Hematopoietic multipotent progenitor cell treated with erythropoietin and hydrocortisone succinate and interleukin-3 and kit ligand, for 6 days (in vitro differentiated cells): Measurements from ENCODE around the gene GEMIN7.
A peak's percentile ranks its signal among the peaks of the same experiment; 100 is the strongest.

Experiments used
- DNase-seq: peaks from one replicate; pipeline ENCODE4 v3.0.0-alpha.2; 2015

Gene GEMIN7

DNA sequence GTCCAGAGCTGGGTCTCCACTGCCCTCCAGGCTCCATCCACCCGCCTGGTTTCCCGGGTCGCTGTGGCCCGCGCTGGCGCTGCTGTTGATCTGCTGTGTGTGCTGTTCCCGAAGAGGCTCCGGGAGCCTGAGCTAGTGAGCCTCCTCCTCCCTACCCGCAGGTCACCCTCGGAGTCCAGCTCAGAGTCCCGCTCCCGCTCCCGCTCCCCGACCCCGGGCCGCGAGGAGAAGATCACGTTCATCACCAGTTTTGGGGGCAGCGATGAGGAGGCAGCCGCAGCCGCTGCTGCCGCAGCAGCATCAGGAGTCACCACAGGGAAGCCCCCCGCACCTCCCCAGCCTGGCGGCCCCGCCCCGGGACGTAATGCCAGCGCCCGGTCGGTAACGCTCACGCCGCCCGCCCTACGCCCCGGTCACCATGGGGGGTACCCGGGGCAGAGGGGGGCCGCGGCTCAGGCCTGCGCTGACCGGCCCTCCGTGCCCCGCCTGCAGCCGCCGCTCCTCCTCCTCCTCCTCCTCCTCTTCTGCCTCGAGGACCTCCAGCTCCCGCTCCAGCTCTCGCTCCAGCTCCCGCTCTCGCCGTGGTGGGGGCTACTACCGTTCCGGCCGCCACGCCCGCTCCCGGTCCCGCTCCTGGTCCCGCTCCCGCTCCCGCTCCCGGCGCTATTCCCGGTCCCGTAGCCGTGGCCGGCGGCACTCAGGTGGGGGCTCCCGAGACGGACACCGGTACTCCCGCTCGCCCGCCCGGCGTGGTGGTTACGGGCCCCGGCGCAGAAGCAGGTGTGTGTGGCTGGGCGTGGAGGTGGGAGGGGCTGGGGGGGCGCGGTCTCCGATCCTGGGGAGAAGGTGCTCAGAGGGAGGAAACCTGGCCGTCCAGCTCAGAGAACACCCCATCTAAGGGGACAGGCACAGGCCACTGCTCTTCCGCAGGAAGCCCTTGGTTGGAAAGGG is 14.9 kb upstream of the GEMIN7 start:
- no peak for DNase-seq

GRCh38 chr19:45066921-45067661 is 12.0 kb upstream of the GEMIN7 start:
- no peak for DNase-seq

DNA sequence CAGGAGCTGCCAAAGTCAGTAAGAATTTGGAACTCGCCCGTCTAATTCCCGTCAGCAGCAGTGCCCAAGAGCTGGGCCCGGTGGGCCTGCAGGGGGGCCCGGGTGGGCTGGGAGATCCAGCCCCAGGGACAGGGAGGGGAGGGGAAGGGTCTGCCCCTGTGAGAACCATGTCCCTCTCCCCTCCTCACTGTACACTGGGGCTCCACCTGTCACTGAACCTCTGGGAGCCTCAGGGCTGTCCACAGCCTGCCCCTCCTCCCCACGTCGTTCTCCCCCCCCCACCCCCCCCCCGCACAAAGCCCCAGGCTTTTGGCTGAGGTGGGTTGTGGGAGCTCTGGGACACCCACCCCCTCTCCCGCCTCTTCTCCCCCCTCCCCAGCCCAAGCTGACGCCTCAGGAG is 11.0 kb upstream of the GEMIN7 start:
- no peak for DNase-seq

GRCh38 chr19:45069056-45069455 is 10.0 kb upstream of the GEMIN7 start:
- DNase-seq: peak; percentile 20

GRCh38 chr19:45070214-45070613 is 8.8 kb upstream of the GEMIN7 start:
- no peak for DNase-seq

DNA sequence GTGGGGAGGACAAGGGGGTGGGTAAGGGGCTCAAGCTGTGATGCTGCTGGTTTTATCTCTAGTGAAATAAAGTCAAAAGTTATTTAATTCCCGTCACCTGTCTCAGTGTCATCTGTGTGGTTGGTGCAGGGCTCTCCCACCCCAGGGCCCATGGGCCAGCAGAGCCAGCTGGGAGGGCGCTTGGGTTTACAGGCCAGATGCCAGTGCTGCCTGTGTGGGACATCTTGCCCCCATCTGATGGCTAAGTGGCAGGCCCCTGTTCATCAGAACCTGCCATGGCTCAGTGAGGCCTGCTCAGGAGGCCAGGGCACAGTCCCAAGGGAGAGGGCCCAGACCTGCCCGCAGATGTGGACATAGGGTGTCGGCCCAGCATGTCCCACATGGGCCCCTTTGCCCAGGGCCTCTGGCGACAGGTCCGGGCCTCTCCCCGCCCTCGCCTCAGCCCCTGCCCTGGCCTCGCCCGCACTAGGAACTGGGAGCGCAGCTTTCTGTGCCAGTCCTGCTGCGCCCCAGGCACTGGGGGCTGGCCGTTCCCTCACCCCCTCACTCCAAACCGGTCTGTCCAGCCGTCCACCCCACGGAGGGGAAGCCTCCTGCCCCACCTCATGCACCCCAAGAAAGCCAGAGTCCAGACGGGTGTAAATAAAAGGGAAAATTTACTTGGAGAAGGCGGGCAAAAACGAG is 8.1 kb upstream of the GEMIN7 start:
- DNase-seq: no peak

DNA sequence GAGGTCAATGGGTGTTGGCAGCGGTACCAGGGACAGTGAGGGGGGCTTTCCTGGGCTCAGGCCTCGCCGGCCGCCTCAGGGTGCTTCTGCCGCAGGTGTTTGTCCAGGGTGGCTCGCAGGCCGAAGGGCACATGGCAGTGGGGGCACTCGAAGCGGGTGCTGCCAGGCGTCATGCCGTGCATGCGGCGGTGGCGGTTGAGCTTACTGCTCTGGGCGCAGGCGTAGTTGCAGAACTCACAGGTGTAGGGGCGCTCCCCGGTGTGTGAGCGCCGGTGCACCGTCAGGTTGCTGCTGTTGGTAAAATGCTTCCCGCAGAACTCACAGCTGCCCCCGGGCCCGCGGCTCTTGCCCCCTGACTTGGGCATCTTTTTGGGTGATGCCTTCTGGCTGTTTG is 7.5 kb upstream of the GEMIN7 start:
- DNase-seq: no peak

- DNase-seq: no peak
Observed at GRCh38 chr19:45071969-45072790, 6.9 kb upstream of the GEMIN7 start.

- DNase-seq: no peak
Observed at GRCh38 chr19:45074744-45075300, 4.2 kb upstream of the GEMIN7 start.

DNA sequence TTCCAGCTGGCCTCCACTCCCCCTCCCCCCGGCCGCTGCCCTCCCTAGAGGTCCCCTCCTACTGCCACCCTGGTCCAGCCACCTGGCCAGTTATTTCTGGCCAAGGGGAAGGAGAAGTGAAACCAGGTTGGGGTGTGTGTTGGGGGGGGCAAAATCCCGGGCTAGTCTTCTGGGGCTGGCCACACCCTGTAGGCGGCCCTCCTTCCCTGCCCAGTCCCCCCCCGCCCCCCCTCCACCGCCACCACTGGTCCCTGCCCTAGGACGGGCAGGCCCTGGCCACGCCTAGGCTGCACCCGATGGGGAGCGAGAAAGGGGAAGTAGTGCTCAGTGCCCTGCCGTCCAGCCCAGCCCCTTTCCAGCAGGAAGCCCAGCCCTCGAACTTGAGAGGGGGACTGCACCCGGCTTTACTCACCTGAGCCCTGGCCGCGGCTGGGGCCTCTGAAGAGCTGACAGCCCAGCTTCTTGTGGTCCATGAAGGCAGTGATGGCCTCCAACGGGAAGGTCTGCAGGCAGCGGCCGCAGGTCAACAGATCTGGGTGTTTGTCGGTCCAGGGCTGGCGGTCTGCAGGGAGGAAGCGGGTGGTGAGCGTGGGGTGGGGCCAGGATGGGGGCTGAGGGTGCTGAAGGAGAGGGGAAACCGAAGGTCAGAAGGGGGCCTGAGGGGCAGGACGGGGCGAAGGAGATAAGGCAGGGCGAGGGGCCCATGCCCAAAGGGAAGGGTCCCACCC is 3.6 kb upstream of the GEMIN7 start:
- peak; percentile 94 for DNase-seq

DNA sequence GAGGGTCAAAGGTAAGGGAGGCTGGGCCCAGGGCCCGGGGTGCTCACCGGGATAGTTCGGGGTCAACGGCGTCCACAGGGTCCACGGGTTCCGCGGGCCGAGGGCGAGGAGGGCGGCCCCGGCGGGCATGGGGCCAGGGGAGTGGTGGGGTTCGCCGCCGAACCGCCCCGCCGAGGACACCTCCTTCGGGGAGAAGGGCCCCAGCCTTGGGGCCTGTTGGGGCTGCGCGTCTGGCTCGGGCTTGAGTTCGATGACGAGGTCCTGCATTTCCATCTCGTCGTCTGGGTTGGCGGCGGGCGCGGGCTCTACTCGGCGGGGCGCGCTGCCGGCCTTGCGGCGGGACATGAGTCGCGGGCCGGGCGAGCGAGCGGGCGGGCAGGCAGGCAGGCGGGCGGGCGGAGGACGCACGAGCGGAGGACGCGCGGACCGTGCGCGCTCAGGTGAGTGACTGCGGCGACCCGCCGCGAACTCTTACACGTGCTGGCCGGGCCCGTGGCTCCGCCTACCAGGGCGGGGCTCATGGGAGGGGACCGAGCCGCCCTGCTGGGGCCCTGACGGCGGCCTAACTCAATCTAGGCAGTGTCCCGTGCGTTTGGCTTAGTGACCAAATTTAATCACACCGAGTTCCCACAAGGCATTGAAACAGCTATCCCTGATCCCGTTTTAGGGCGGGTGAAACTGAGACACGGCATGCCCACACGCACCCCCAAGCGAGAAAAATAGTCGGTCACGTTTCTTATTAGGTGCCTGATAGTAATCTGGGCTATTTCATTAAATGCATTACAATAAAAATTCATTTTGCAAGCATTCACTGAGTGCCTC is 2.8 kb upstream of the GEMIN7 start, which contains the start of gene ZNF296:
ZNF296 (minus strand) TSS at position 450 of the 822 bp plus-strand sequence; CDS start at position 345, 105 bp downstream.
- DNase-seq: peak; percentile 90

- DNase-seq: no peak
Observed at GRCh38 chr19:45076851-45077730, 2.0 kb upstream of the GEMIN7 start.

DNA sequence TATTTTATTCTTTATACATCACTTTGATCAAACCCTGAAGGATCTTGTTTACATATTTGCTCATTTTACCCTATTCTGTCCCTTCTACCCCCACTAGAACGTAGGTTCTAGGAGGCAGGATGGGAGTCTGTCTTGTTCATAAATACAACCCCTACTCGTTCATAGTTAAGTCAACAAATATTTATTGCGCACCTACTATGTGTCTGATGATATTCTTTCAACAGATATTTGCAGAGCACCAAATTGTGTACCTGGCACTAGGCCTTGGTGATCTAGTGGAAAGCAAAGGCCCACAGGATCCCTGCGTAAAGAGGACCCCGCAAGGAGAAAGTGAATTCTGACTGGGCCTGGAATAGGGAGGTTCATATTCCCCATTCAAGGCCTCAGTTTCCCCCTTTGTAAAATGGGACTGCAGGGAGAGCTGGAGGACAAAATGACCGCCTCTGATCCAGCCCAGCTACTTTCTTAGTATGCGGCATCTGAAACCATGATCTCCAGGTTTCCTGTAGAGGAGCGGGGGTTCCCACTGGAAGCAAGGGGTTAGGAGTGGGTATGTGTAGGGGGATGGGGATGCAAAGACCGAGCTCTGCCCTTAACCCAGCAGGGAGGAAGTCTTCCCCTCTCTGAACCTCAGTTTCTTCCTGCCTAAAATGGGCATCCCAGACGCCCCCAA is 534 bp upstream of the GEMIN7 start:
- DNase-seq: no peak

DNA sequence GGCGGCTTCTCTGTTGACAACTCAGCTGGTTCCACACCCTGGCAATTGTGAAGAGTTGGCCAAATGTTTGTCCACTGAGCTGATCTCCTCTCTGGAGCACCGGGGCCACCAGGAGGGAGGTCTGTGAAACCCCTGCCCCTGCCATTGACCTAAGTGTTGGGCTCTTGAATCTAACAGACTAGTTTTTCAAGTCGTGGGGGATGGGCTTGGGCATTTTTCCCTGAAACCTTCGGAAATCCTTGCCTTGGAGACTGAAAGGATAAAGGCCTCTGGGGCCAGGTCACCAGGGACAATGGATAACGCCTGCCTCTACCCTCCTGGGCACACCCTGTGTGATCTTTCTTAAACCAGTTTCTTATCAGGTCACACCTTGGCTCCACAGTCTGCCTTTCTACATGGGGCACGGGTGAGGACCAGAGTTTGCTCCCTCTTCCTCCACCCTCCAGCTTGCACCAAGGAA is 881 bp downstream of the GEMIN7 start:
- DNase-seq: peak; percentile 90

DNA sequence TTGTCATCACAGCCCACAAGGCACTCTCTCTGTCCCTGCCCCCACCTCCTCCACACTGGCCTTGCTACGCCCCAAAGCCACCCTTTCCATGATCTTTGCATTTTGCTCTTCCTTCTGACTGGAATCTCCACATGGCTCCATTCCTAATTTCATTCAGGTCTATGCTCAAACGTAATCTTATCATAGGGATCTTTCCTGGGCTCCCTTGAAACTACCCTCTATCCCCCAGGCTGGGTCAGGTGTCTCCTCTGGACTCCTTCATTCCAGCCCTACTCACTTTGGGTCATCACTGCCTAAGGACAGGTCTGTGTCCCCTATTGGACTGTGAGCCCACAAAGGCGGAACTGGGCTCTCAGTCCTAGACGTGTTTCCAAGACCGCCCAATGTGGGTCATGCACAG is 3.1 kb downstream of the GEMIN7 start:
- DNase-seq: no peak

DNA sequence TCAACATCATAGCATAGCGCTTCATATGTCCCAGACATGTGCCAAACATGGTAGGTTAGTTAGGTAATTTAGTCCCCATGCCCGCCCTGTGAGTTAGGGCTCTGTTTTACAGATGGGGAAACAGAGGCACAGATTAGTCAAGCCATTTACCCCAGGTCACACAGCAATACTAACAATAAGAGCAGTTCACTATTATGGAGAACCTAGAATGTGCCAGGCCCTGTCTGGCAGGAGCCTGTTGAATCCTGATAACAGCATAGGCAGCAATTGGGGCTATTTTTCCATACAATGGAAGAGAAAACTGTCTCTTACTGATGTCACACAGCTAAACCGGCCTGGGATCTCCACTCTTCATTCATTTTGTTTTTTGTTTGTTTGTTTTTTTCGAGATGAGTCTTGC is 7.4 kb downstream of the GEMIN7 start:
- DNase-seq: peak; percentile 67

GRCh38 chr19:45087531-45087930 is 8.5 kb downstream of the GEMIN7 start:
- DNase-seq: peak; percentile 52

GRCh38 chr19:45090034-45090433 is 11.0 kb downstream of the GEMIN7 start:
- DNase-seq: no peak

GRCh38 chr19:45090606-45091005 is 11.5 kb downstream of the GEMIN7 start:
- no peak for DNase-seq
